HEK293T (cell line): ENCODE measurements around the gene CDPF1.

Experiments used
- CTCF ChIA-PET: fragments of 350-600 bp; formaldehyde crosslinking; extraction: SDS; loops from one replicate; lab custom pipeline; 2021; ENCODE audit warnings: antibody characterized with exemption, inconsistent platforms; lab: Yijun Ruan, JAX
- POLR2A ChIA-PET: fragments of 350-600 bp; formaldehyde crosslinking; extraction: SDS; loops from one replicate; lab custom pipeline; 2020; ENCODE audit warnings: antibody characterized with exemption, inconsistent platforms; lab: Yijun Ruan, JAX
- DNase-seq: peaks from one replicate; pipeline ENCODE4 v3.0.0; 2012; ENCODE audit warnings: mixed read lengths; ENCODE audit errors: extremely low spot score
- ARNT ChIP-seq: fragments of 450-650 bp; IDR thresholded peaks from 2 replicates; pipeline ENCODE4 v1.6.1; 2017; ENCODE audit warnings: mild to moderate bottlenecking
- BHLHE40 ChIP-seq: fragments of 450-650 bp; IDR thresholded peaks from 2 replicates; pipeline ENCODE4 v1.6.1; 2016; ENCODE audit warnings: mild to moderate bottlenecking, moderate library complexity, borderline replicate concordance
- CTBP1 ChIP-seq: fragments of 450-650 bp; IDR thresholded peaks from 2 replicates; pipeline ENCODE4 v1.6.1; 2016; ENCODE audit warnings: borderline replicate concordance
- ELF4 ChIP-seq: fragments of 450-650 bp; IDR thresholded peaks from 2 replicates; pipeline ENCODE4 v1.6.1; 2017; ENCODE audit warnings: antibody characterized with exemption
- FOXA1 ChIP-seq: fragments of 450-650 bp; IDR thresholded peaks from 2 replicates; pipeline ENCODE4 v1.6.1; 2016; ENCODE audit warnings: mild to moderate bottlenecking
- FOXK2 ChIP-seq: fragments of 450-650 bp; IDR thresholded peaks from 2 replicates; pipeline ENCODE4 v1.6.1; 2016; ENCODE audit warnings: mild to moderate bottlenecking
- FOXM1 ChIP-seq: fragments of 450-650 bp; IDR thresholded peaks from 2 replicates; pipeline ENCODE4 v1.6.1; 2017; ENCODE audit warnings: mild to moderate bottlenecking, borderline replicate concordance
- HDGF ChIP-seq: fragments of 450-650 bp; IDR thresholded peaks from 2 replicates; pipeline ENCODE4 v1.6.1; 2017; ENCODE audit warnings: antibody characterized with exemption, borderline replicate concordance
- L3MBTL2 ChIP-seq: fragments of 450-650 bp; conservative IDR thresholded peaks from 2 replicates; pipeline ENCODE4 v1.6.1; 2016; ENCODE audit warnings: mild to moderate bottlenecking
- LEF1 ChIP-seq: fragments of 450-650 bp; IDR thresholded peaks from 2 replicates; pipeline ENCODE4 v1.6.1; 2017; ENCODE audit warnings: mild to moderate bottlenecking, borderline replicate concordance
- NFRKB ChIP-seq: fragments of 450-650 bp; IDR thresholded peaks from 2 replicates; pipeline ENCODE4 v1.6.1; 2016; ENCODE audit warnings: mild to moderate bottlenecking, moderate library complexity
- SP1 ChIP-seq: fragments of 450-650 bp; IDR thresholded peaks from 2 replicates; pipeline ENCODE4 v1.6.1; 2017
- SUZ12 ChIP-seq: fragments of 450-650 bp; IDR thresholded peaks from 2 replicates; pipeline ENCODE4 v1.6.1; 2016; ENCODE audit warnings: mild to moderate bottlenecking
- TARDBP ChIP-seq: fragments of 450-650 bp; IDR thresholded peaks from 2 replicates; pipeline ENCODE4 v1.6.1; 2016
- ZNF384 ChIP-seq: fragments of 450-650 bp; IDR thresholded peaks from 2 replicates; pipeline ENCODE4 v1.6.1; 2016
- TF ChIP-seq, protein P1 (sequence below): fragments of 450-650 bp; IDR thresholded peaks from 2 replicates; pipeline ENCODE4 v1.6.1; 2016

The CDPF1 gene

GRCh38 chr22:46225631-46226030 lies 24.5 kb downstream of the CDPF1 start:
- ChIA-PET CTCF (no interaction called here), POLR2A (no interaction called here)
- no peak for TF ChIP-seq FOXK2
- TF ChIP-seq FOXM1, result no peak
- TF ChIP-seq NFRKB, result no peak
- TF ChIP-seq L3MBTL2, result no peak
- TF ChIP-seq CTBP1, result no peak
- no peak for TF ChIP-seq FOXA1
- no peak for TF ChIP-seq HDGF
- TF ChIP-seq SP1, result no peak
- TF ChIP-seq, protein P1, sequence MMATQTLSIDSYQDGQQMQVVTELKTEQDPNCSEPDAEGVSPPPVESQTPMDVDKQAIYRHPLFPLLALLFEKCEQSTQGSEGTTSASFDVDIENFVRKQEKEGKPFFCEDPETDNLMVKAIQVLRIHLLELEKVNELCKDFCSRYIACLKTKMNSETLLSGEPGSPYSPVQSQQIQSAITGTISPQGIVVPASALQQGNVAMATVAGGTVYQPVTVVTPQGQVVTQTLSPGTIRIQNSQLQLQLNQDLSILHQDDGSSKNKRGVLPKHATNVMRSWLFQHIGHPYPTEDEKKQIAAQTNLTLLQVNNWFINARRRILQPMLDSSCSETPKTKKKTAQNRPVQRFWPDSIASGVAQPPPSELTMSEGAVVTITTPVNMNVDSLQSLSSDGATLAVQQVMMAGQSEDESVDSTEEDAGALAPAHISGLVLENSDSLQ, result no peak
- TF ChIP-seq ARNT, result no peak
- no peak for TF ChIP-seq BHLHE40
- TF ChIP-seq LEF1, result no peak
- no peak for TF ChIP-seq TARDBP
- DNase-seq, result no peak

GRCh38 chr22:46224898-46225290 lies 25.2 kb downstream of the CDPF1 start:
- no peak for DNase-seq
- TF ChIP-seq, protein P1, result no peak
- no peak for TF ChIP-seq NFRKB
- no peak for TF ChIP-seq SP1
- TF ChIP-seq BHLHE40, result no peak
- TF ChIP-seq ARNT, result no peak
- TF ChIP-seq FOXM1, result no peak
- TF ChIP-seq TARDBP, result no peak
- no peak for TF ChIP-seq LEF1
- POLR2A ChIA-PET, result no interaction called here
- CTCF ChIA-PET, result no interaction called here

DNA sequence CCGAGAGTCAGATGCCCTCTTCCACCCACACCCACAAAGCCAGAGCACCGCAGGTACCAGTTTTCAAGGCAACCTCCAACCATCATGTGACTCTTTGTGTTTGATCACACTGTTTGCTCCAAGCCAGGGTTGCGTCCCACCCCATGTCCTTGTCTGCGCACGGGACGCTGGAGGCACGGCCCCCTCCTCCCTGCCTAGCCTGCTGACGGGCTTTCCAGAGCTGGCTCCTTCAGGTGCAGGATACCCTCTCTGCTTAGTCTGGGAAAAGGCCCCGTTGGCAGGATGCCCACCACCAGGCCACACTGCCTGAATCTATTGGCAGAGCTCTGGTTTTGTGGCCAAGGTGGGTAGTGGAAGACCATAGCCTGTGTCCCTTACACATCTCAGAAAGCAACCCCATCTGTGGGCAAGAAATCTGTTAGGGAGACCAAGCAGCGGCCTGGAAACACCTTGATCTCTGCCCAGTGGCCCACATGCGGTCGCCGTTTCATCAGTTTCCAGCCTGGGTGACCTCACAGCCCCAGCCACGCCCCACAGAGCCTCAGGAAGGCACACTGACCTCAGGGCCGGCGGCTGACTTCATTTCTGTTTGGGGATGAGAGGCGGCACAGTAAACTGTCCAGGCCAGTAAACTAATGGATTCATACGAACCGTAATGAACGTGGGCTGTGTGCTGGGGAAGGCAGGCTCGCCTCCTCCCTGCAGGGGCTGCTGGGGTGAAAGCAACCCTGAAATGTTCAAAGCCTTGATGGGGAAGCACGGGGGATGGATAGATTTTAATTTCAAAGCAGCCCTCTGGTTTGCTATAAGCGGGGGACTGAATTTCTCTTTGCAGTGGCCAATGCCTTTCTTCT lies 25.8 kb downstream of the CDPF1 start:
- ChIA-PET POLR2A (no interaction called here), CTCF (no interaction called here)
- no peak for DNase-seq
- TF ChIP-seq ZNF384 (no peak), ELF4 (no peak), SUZ12 (no peak), SP1 (no peak), L3MBTL2 (no peak), BHLHE40 (no peak), NFRKB (no peak), FOXK2 (no peak)

GRCh38 chr22:46220921-46221320 lies 29.2 kb downstream of the CDPF1 start:
- POLR2A ChIA-PET, result no interaction called here
- CTCF ChIA-PET, result no interaction called here
- TF ChIP-seq FOXM1, result no peak
- no peak for TF ChIP-seq HDGF
- TF ChIP-seq BHLHE40, result no peak
- TF ChIP-seq ELF4, result no peak
- TF ChIP-seq ZNF384, result no peak
- no peak for TF ChIP-seq SUZ12
- TF ChIP-seq, protein P1, result no peak
- no peak for TF ChIP-seq L3MBTL2
- TF ChIP-seq CTBP1, result no peak
- TF ChIP-seq ARNT, result no peak
- no peak for TF ChIP-seq NFRKB
- TF ChIP-seq SP1, result no peak
- TF ChIP-seq TARDBP, result no peak
- TF ChIP-seq LEF1, result no peak
- TF ChIP-seq FOXA1, result no peak
- no peak for TF ChIP-seq FOXK2
- DNase-seq, result no peak

- TF ChIP-seq SUZ12 (no peak), NFRKB (no peak), CTBP1 (no peak), LEF1 (no peak), SP1 (no peak), FOXK2 (no peak)
- DNase-seq, result no peak
- POLR2A ChIA-PET, result no interaction called here
- CTCF ChIA-PET, result no interaction called here
Observed at GRCh38 chr22:46219636-46220035, 30.5 kb downstream of the CDPF1 start.

GRCh38 chr22:46214616-46215015 lies 35.5 kb downstream of the CDPF1 start:
- TF ChIP-seq BHLHE40 (no peak), FOXM1 (no peak), NFRKB (no peak), TARDBP (no peak), SP1 (no peak), L3MBTL2 (no peak), FOXK2 (no peak), HDGF (no peak), FOXA1 (no peak), ZNF384 (no peak), SUZ12 (no peak), LEF1 (no peak), ELF4 (no peak), CTBP1 (no peak), ARNT (no peak)
- TF ChIP-seq, protein P1, result no peak
- POLR2A ChIA-PET, result no interaction called here
- DNase-seq, result no peak
- CTCF ChIA-PET, result no interaction called here
